ENCODE results near the gene ATP1A1.

DNA sequence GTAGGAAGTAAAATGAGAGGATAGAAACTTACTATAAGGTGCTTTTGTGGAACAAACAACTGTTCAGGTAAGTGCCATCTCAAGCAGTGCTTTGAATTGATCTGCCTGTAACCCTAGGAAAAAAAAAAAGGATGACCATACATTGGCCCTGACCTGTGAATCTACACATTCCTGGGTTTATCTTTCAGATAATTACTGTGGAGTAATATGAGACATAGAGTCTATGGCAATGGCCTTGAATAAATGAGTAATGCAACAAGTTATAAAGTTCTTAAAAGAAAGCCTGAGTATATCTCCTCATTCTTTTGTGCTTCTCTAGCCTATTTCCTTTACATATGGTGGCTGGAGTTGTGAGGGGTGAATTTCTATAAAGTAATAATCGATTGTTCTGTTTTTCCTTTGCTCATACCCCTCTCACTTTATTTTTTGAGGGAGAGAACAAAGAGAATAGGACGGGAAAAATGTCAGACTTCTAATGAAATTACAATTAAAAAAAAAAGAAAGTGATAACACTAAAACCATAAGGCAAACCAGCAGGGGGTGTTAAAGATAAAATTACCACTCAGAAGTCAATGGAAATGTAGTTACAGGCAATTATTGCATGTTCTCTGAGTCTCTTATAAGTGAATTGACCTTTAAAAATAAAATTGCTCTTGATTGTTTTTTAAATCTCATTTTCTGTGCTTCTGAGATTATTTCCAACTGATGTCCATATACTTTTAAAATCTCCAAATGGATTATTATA, 12.4 kb upstream of the ATP1A1 start:
- no peak for TF ChIP-seq EZH2 (IDR thresholded peaks at IDR 0.05; ENCODE audit: low read length, missing control alignments)
- peak in 1 of 2 donors; percentile 30 for TF ChIP-seq CTCF (conservative IDR thresholded peaks at IDR 0.05 in 1 of 2, IDR thresholded peaks at IDR 0.05 in 1 of 2; ENCODE audit: low read depth in 1 of 2, low read length in 2 of 2)
